ENCODE results near the gene NCAPH2.
A peak's percentile ranks its signal among the peaks of the same experiment; 100 is the strongest.
"Not testable (repeated sequence)": the region's sequence is repeated elsewhere in the genome, so short reads cannot be mapped to it uniquely, and the experiment has no call there.

The NCAPH2 gene

GRCh38 chr22:50531962-50532674 is 24.1 kb downstream of the NCAPH2 start:
- Histone ChIP-seq H3K27ac (ENCODE audit: low read length) (peak overlapping the region; percentile 80), H3K4me2 (ENCODE audit: low read length) (peak overlapping the region; percentile 95), H3K79me2 (ENCODE audit: low read length) (0 out of 2 replicates have a peak, but pooled peaks cover 4% of the 10 kb centered on the region), H3K27me3 (ENCODE audit: low read depth, low read length) (no peaks in the 10 kb centered on the region), H4K20me1 (ENCODE audit: insufficient read depth, low read length) (no peaks in the 10 kb centered on the region), H3K4me3 (ENCODE audit: low read length) (peak overlapping the region; percentile 98), H2AFZ (ENCODE audit: low read depth, low read length) (no peak overlapping the region), H3K36me3 (replicated peaks; ENCODE audit: low read depth, low read length) (no peaks in the 10 kb centered on the region), H3K9ac (ENCODE audit: low read length) (peak overlapping the region; percentile 99), H3K9me3 (ENCODE audit: insufficient read depth, low read length) (no peaks in the 10 kb centered on the region), H3K4me1 (ENCODE audit: low read length) (peaks cover 46% of the 10 kb centered on the region)
- TF ChIP-seq EZH2phosphoT487 (IDR thresholded peaks at IDR 0.05; ENCODE audit: low read depth) = no peak
- TF ChIP-seq CTCF (IDR thresholded peaks at IDR 0.05; ENCODE audit: low read depth, low read length) = no peak

GRCh38 chr22:50532824-50533796 is 25.1 kb downstream of the NCAPH2 start:
- Histone ChIP-seq H2AFZ (ENCODE audit: low read depth, low read length) (no peak overlapping the region), H3K4me2 (ENCODE audit: low read length) (peak overlapping the region; percentile 95), H3K27me3 (ENCODE audit: low read depth, low read length) (no peaks in the 10 kb centered on the region), H4K20me1 (ENCODE audit: insufficient read depth, low read length) (no peaks in the 10 kb centered on the region), H3K9ac (ENCODE audit: low read length) (peak overlapping the region; percentile 99), H3K79me2 (ENCODE audit: low read length) (no peaks in the 10 kb centered on the region), H3K27ac (ENCODE audit: low read length) (peak overlapping the region; percentile 80), H3K4me1 (ENCODE audit: low read length) (peaks cover 47% of the 10 kb centered on the region), H3K36me3 (replicated peaks; ENCODE audit: low read depth, low read length) (no peaks in the 10 kb centered on the region), H3K9me3 (ENCODE audit: insufficient read depth, low read length) (no peaks in the 10 kb centered on the region), H3K4me3 (ENCODE audit: low read length) (peak overlapping the region; percentile 98)
- TF ChIP-seq EZH2phosphoT487 (IDR thresholded peaks at IDR 0.05; ENCODE audit: low read depth) = no peak
- TF ChIP-seq CTCF (IDR thresholded peaks at IDR 0.05; ENCODE audit: low read depth, low read length) = no peak

DNA sequence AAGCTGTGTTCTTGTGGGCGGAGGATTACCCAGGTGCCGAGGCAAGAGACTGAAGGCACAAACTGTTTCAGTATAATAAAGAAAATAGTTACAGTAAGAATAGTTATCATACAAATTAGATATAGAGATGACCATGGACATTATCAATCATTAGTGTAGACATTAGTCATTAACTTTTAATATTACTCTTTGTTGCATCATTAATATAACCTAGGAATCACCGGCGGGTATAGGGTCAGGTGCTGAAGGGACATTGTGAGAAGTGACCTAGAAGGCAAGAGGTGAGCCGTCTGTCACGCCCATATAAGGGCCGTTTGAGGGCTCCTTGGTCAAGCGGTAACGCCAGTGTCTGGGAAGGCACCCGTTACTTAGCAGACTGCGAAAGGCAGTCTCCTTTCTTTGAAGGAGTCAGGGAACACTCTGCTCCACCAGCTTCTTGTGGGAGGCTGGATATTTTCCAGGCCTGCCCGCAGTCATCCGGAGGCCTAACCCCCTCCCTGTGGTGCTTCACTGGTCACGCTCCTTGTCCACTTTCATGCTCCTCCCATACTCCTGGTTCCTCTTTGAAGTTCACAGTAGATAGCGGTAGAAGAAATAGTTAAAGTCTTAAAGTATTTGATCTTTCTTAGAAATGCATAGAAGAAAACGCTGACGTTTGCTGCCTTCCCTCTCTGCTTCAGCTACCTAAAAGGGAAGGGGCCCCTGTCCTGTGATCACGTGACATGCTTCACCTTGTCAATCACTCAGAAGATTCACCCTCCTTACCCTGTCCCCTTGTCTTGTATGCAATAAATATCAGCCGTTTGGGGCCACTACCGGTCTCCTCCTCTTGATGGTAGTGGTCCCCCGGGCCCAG is 26.1 kb downstream of the NCAPH2 start:
- peak overlapping the region; percentile 60 for H3K4me3 ChIP-seq (ENCODE audit: low read length)

GRCh38 chr22:50535113-50535512 is 27.1 kb downstream of the NCAPH2 start:
- Histone ChIP-seq H3K79me2 (ENCODE audit: low read length) (no peaks in the 10 kb centered on the region), H3K9ac (ENCODE audit: low read length) (peak overlapping the region; percentile 50; the same call in 1 of the 2 replicates), H2AFZ (ENCODE audit: low read depth, low read length) (no peak overlapping the region), H3K27me3 (ENCODE audit: low read depth, low read length) (no peaks in the 10 kb centered on the region), H3K9me3 (ENCODE audit: insufficient read depth, low read length) (no peaks in the 10 kb centered on the region), H3K36me3 (replicated peaks; ENCODE audit: low read depth, low read length) (peaks cover 3% of the 10 kb centered on the region), H3K4me1 (ENCODE audit: low read length) (peaks cover 63% of the 10 kb centered on the region), H3K4me3 (ENCODE audit: low read length) (peak overlapping the region; percentile 58), H3K4me2 (ENCODE audit: low read length) (peak overlapping the region; percentile 50), H3K27ac (ENCODE audit: low read length) (peak overlapping the region; percentile 59; the same call in 1 of the 2 replicates), H4K20me1 (ENCODE audit: insufficient read depth, low read length) (no peaks in the 10 kb centered on the region)
- TF ChIP-seq EZH2phosphoT487 (IDR thresholded peaks at IDR 0.05; ENCODE audit: low read depth) (no peak), CTCF (IDR thresholded peaks at IDR 0.05; ENCODE audit: low read depth, low read length) (no peak)

More for the DNA sequence above, 26.1 kb downstream of the NCAPH2 start:
- peaks cover 56% of the 10 kb centered on the region for H3K4me1 ChIP-seq (ENCODE audit: low read length)
- H3K27me3 ChIP-seq (ENCODE audit: low read depth, low read length); H3K36me3 ChIP-seq (replicated peaks; ENCODE audit: low read depth, low read length); H3K79me2 ChIP-seq (ENCODE audit: low read length); H2AFZ ChIP-seq (ENCODE audit: low read depth, low read length); H3K9me3 ChIP-seq (ENCODE audit: insufficient read depth, low read length); H4K20me1 ChIP-seq (ENCODE audit: insufficient read depth, low read length): not testable (repeated sequence)
- H3K27ac ChIP-seq (ENCODE audit: low read length) = peak overlapping the region; percentile 80
- H3K4me2 ChIP-seq (ENCODE audit: low read length) = peak overlapping the region; percentile 79
- peak overlapping the region; percentile 60 for H3K9ac ChIP-seq (ENCODE audit: low read length)
